Measurements from ENCODE around the gene TMA7.

TMA7 gene

DNA sequence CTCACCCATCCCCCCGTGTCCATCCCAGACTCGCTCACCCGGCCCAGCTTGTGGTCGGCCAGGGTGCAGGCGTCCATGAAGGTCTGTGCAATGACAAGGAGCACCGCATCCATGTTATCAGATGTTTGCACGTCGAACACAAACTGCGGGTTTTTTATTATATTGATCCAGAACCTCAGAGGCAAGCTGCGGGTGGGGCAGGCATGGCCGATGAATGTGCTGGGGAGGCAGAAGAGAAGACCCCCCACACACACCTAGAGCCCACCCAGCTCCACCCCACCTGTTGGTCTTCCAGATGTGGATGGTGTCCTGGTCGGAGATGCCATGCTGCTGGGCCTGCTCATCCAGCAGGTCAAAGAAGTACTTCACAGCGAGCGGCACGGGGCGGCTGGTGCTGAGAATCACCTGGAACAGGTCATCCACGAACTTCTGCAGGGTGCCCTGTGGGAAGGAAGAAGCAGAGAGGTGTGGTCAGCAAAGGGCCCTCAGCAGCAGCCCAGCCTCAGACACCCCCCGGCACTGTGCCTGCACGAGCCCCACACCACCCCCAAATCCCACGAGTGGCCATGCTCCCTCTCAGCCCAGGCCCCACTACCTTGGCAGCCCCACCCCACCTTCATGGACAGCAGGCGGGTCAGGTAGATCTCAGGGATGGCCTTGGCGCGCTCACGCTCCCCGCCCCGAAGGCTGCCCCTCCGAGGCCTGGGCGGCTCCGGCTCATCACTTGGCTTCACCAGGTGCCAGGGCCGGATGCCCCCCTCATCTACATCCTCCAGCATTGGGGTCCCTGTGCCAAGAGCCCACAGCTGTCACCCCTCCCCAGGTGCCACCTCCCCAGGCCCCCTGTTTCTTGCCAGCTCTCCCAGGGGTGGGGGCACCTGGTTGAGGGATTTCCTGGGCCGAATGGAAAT, 30.5 kb upstream of the TMA7 start:
- no peak for DNase-seq

DNA sequence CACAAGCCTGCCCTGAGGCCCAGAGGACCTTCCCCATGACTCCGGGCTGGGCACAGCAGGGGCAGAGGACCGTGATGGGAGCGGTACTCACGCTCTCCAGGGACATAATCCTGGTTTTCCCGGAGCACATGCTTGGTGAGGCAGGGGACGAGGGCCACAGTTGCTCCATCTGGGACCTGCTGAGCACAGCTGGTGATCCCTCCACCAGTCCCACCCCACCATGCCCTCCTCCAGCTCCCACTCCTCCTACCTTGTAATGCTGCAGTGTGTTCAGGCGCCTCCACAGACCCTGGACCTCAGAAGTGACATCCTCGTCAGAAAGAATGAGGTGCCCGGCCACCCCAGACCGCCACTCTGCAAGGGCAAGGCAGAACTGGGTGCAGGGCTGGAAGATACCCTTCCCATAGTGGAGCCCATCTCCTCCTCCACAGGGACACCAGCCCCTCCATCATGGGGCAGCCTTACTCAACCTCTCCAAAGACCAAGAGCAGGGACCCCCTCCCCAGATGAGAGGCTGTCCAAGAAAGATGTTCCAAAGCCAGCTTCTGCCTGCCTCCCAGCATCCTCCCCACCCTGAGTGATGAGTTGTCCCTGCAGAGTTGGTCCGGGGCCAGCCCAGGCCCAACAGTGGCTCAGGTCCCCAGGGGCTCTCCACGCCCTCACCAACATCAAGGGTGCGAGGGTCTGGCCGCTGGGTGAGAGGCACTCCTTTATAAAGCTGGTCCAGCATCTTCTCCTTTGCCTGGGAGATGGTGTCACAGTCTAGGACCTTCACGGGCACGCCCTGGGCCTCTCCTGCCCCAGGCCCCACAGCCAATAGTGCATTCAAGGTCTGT, 29.6 kb upstream of the TMA7 start:
- no peak for DNase-seq

DNA sequence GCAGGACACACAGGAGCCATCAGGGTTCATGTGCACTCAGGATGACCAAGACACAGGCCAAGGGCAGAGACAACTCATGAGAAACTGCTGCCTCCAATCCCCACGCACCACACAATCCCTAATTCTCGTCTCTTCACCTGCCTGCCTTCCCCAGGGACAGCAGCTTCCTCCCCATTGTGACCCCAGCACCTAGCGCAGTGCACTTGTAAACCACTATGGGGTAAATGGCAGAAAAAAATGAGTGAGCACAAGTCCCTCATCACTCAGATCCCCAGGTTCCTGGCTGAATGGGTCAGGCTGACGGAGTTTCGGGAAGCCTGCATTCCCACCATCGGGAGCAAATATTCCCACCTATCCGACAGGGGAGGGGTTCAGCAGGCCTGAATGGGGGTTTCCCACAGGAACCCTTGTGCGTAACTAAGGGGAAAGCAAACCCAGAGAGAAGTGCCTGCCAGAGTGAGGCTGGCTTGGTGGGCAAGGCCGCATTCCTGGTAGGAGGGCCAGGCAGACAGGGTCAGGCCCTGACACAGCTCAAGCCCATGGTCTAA, 28.9 kb upstream of the TMA7 start:
- DNase-seq, result no peak

GRCh38 chr3:48411606-48412374, 28.3 kb upstream of the TMA7 start:
- no peak for DNase-seq

- DNase-seq, result no peak
Observed at GRCh38 chr3:48412375-48413001, 27.6 kb upstream of the TMA7 start.

- DNase-seq, result no peak
Observed at GRCh38 chr3:48413086-48413485, 27.0 kb upstream of the TMA7 start.

- no peak for DNase-seq
Observed at GRCh38 chr3:48413611-48414010, 26.4 kb upstream of the TMA7 start.

DNA sequence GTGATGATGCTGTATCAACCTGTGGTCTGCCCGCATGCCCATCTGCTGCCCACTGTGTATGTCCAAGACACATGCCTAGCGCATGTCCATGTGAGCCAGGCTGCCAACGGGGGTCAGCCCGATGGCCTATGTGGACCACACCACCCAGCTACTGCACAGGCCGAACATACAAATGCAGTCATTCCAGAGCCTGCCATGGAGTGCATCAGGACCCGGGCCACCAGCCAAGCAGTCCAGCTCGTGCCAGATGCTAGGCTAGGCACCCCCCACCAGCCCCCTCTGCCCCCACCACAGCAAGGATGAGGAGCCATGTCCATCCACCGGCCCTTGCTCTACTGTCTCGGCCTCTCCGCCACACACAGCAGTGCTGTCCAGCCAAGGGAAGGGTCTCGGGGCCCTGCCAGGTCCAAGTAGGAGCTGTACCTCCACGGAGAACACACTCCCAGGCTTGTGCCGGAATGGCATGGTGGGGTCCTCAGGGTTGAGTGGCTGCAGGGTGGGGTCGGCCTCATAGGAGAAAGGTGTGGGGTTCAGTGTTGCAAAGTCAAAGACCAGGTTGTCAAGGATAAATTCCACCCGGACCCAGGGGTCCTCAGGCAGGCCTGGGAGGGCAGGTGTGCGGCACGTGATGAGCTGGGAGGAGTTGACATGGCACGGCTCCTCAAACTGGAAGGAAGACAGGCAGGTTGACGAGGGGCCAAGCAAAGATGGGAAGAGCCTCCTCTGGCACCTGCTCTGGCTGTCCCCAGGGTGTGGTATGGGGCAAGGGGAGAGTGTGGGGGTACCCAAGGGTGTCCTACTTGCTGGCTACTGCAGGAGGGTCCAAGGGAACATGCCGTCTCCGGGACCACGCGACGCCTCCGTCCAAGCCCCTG, 25.4 kb upstream of the TMA7 start:
- no peak for DNase-seq

GRCh38 chr3:48415251-48415953, 24.7 kb upstream of the TMA7 start:
- DNase-seq, result no peak

DNA sequence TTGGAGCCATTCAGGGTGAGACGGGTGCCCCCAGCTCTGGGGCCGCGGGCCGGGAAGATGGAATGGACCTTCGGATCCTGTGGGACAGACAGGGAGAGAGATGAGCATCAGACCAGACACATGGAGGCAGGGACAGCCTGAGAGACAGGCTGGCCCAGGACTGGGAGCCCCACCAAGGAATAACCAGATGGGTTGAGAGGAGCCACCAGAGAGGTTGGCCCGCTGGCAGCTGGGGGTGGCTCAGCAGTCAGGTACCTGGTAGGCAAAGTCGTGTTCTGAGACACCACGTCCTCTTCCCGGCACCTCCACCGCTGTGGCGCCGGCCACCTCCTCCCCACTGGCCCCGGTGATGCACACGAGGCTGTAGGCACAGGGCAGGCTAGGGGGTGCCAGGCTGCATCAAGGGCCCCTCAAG, 24.0 kb upstream of the TMA7 start:
- DNase-seq, result no peak

- DNase-seq, result no peak
Observed at GRCh38 chr3:48416546-48416945, 23.5 kb upstream of the TMA7 start.

DNA sequence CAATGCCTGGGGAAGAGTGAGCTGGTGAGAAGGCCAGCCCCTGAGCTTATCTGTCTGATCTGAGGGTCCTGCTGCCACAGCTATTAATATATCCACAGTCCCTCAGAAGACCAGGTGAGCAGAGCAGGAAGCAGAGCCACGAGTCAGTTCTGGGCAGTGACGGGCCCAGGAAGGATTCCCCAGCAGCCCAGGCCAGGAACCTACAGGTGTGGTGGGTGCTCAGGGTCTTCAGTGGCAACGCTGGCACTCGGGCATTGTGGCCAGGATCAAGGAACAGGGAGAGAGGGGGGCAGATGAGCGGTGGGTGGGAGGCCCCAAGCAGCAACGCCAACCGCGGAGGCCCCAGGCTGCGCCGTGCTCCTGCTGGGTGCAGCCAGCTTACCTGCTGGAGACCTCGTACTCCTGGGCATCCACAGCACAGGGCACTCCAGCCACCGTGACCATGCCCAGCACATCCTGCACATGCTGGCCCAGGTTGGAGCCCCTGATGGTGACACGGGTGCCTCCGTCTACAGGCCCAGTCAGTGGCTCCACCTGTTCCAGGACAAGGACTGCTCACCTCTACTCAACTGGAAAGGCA, 22.4 kb upstream of the TMA7 start:
- DNase-seq, result no peak

DNA sequence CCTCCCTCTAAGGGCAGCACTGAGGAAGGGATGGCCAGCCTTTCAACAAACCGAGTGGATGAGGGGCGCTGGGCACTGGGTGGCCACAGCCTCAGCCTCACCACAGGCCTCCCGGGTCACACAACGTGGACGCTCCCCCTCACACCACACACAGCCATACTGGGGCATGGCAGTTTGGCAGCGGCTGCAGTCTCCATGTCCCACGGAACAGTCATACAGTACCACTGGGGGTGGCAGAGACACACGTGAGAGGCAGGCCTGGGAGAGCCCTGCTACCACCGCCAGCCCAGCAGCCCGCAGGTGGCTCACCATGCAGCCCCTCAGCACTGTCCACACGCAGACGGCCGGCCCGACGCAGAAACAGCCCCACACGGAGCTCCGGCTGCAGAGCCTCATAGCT, 21.9 kb upstream of the TMA7 start:
- no peak for DNase-seq

GRCh38 chr3:48418651-48419050, 21.4 kb upstream of the TMA7 start:
- DNase-seq, result no peak

DNA sequence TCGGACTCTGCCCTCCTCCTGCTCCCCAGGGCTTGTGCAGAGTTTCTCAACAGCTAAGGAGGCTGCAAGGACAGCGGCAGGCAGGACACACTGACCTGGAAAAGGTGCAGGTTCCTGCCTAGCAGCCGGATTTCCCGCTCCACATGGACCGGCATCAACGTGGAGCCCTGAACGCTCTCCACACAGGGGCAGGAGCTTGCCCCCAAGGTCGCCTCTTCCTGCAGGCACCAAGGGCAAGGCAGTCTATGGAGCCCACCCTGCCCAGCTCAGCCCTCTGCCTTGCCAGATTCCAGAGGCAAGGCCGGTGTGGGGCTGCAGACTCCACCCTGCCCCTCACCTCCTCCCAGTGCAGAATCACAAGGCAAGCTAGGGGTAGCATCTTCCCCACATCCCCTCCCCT, 20.9 kb upstream of the TMA7 start:
- no peak for DNase-seq

DNA sequence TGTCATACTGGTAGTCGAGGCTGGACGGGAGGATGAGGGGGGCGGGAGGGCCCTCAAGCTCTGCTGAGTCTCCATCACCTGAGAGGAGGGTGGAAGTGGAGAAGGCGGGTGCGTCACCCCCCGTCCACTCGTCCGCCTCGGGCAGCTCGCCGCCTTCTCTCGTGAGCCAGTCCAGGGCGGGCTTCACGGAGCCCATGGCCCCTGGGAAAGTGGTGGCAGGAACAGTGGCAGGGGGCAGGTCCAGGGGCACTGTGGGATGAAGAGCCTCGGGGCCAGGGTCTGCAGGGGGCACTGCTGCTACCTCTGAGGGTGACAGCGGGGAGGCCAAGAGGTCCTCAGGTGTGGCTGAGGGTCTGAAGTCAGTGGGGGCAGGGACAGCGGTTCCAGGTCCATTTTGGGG, 20.5 kb upstream of the TMA7 start:
- no peak for DNase-seq

DNA sequence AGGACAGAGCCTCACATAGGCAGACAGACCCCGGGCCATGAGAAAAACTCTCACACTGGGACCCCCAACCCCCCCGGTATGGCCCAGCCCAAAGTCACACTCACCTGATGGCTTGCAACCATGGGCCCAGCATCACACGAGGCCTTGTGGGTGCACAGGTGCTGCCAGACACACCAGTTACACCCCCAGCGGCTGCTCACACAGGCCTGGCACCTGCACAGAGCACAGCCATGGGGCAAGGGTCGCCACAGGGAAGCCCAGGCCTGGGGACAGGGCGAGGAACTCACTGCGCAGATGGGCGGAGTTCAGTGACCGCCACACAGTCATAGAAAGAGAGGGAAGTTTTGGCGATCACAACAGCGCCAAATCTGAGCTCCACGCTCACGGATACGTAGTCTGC, 19.5 kb upstream of the TMA7 start:
- DNase-seq, result no peak

DNA sequence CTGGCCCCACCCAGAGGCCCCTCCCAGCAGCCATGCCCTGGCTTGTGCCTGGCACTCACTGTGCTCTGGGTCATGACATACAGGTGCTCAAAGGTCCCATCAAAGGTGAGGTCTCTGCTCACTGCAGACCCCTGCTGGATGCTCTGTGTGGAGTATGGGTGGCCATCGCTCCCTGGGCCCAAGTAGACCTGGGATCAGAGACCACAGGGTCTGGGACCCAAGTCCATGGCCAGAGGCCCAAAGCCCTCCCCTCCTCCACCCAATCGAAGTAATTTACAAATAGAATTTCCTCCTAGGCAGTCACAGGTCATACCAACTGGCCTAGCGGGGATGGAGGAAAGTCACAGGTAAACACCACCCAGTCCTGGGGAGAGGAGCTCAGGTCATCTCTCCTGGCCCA, 17.8 kb upstream of the TMA7 start:
- DNase-seq, result no peak

GRCh38 chr3:48422681-48423080, 17.4 kb upstream of the TMA7 start:
- DNase-seq, result no peak

- DNase-seq, result no peak
Observed at GRCh38 chr3:48423241-48423882, 16.7 kb upstream of the TMA7 start.
